LNCAP (cell line): ENCODE measurements around the gene PSAPL1.

Experiments used
- TF ChIP-seq, protein P1 (sequence below): fragments of 450-650 bp; IDR thresholded peaks from 2 replicates; pipeline ENCODE4 v1.5.1; 2017; ENCODE audit warnings: mild to moderate bottlenecking

Gene PSAPL1, protein sequence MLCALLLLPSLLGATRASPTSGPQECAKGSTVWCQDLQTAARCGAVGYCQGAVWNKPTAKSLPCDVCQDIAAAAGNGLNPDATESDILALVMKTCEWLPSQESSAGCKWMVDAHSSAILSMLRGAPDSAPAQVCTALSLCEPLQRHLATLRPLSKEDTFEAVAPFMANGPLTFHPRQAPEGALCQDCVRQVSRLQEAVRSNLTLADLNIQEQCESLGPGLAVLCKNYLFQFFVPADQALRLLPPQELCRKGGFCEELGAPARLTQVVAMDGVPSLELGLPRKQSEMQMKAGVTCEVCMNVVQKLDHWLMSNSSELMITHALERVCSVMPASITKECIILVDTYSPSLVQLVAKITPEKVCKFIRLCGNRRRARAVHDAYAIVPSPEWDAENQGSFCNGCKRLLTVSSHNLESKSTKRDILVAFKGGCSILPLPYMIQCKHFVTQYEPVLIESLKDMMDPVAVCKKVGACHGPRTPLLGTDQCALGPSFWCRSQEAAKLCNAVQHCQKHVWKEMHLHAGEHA

DNA sequence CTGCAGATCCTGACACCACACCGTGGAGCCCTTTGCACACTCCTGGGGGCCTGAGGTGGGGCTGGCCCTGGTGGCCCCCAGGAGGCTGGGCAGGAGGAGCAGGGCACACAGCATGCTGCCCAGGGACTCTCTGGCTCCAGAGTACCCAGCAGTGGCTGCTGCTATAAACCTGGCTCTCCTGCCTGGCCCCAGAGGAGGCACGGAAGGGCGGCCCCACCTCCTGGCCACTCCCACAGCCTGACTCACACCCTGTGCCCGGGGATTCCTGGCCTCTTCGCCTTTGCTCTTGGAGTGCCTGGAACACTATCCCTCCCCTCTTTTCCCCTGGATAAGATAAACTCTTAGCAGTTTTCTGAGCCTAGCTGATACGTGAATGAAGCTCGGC is at the start of gene PSAPL1:
PSAPL1 (minus strand) TSS at position 165 of the 385 bp plus-strand sequence; CDS start at position 114, 51 bp downstream.
- TF ChIP-seq, protein P1, sequence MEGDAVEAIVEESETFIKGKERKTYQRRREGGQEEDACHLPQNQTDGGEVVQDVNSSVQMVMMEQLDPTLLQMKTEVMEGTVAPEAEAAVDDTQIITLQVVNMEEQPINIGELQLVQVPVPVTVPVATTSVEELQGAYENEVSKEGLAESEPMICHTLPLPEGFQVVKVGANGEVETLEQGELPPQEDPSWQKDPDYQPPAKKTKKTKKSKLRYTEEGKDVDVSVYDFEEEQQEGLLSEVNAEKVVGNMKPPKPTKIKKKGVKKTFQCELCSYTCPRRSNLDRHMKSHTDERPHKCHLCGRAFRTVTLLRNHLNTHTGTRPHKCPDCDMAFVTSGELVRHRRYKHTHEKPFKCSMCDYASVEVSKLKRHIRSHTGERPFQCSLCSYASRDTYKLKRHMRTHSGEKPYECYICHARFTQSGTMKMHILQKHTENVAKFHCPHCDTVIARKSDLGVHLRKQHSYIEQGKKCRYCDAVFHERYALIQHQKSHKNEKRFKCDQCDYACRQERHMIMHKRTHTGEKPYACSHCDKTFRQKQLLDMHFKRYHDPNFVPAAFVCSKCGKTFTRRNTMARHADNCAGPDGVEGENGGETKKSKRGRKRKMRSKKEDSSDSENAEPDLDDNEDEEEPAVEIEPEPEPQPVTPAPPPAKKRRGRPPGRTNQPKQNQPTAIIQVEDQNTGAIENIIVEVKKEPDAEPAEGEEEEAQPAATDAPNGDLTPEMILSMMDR, result no peak

DNA sequence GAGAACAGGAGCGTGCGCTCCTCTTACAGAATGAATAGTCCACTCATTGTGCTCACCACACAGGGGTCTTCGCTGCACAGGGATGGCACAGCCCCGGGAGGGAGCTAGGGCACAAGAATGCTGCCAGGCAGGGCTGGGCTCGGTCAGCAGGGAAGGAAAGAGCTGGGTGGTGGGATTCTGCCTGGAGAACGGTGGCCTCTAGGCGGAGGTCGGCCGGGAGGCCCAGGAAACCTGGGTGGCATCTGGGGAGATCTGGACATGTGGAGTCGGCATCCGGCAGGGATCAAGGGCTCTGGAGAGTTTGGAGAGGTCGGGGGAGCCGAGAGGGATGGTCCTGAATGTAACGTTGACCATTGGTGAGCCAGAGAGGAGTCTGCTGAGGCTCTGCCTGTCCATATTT is 46.5 kb upstream of the PSAPL1 start:
- TF ChIP-seq, protein P1, result no peak

DNA sequence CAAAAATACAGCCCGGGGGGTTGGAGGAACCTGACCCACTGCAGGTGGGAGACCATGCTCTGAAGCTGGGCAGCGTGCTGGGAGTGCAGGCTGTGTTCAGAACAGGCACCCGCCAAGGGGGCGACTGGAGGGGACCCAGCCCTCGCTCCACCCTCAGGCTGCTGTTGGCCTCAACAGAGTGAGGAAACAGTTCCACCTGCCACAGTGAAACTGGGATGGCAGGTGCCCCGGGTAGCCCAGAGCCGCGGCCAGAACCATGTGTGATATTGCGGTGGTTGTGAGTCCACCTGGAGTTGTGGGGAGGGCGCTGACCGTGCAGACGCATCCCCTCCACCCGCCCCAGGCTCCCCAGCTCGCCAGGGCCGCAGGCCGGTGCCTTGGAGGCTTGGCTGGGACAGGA is 45.7 kb upstream of the PSAPL1 start:
- TF ChIP-seq, protein P1, result no peak

DNA sequence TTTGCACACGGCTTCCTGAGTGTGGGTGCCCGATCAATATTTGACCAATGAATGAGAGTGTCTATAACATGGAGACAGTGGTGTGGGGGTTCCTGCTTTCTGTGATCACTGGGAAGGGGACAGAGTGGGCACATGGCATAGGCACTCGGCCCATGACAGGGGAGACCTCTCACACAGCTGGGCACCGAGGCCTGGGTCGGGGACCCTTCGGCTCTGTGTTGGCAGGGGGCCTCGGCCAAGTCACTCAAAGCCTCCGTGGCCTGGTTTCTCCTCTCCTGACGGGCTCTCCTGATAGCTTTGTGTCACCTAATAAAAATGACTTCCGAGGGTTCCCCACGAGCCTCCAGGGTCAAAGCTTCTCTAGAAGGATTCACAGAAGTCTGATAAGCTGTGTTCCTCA is 43.9 kb upstream of the PSAPL1 start:
- TF ChIP-seq, protein P1, result no peak

DNA sequence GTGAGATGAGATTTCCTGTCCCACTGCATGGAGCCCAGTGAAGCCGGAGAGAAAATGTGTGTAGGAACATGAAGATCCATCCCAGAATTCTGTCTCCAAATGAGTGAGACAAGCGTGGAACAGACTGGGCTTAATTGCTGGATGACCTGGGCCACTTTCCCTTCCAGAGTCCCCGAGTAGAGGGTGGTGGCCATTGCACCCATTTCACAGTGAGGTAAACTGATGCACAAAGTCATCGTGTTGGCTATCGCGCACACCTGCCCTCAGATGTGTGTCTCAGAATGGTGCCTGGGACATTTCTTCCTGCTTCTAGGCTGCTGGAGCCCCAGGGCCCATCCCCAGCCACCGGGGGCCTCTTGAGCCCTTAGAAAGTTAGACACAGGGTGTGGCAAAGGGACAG is 43.0 kb upstream of the PSAPL1 start:
- TF ChIP-seq, protein P1, result no peak

DNA sequence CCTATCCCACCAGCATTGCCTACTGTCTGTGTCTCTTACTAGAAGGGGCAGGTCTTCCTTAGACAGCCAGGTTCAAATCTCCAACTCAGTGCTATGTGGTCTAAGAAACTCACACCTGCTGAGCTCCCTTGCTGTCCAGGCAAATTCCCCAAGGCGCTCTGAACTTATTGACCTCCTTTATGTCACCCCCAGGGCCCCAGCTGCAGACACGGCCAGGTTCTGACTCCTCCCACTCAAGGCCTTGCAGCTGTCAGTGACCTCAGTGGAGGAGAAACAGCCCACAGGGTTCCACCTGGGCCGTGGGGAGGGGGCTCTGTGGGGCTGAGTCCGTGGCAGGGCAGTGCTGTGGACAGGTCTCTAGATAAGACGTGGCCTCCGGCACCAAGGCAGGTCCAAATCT is 42.1 kb upstream of the PSAPL1 start:
- TF ChIP-seq, protein P1, result no peak

DNA sequence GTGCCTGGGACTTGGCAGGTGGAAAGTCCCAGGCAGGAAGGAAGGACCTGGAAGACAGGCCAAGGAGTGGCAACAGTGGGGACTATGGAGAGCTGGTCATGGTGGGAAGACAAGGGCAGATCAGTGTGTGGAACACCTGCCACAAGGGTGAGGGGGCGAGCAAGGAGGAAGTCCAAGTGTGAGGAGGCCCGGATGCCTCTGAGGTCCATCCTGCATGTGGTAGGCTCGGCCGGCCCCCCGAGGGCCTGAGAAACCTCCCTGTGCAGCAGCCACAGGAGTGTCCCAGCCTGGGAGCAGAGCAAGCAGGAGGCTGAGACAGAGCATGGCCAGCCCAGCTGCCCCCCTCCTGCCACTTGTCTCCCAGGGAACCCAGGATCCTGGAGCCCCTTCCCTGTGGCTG is 40.5 kb upstream of the PSAPL1 start:
- TF ChIP-seq, protein P1, result no peak
